Natural killer cell (primary cell): Measurements from ENCODE around the gene FBXW11. TPM values are rescaled to one million over a fixed set of nuclear protein-coding genes. Genes with fewer than 3 reads are reported as not detected.

Source experiments
- ATAC-seq, 3 donors: fragments of 150-1000 bp in 2 of 3; fragments of 200-7000 bp in 1 of 3; cut with Tn5 transposase; 1 replicate in 1 of 3; 2 replicates in 2 of 3; pipeline ENCODE4 v1.10.0; 2021; ENCODE audit warnings: mild to moderate bottlenecking in 2 of 3, moderate library complexity in 2 of 3
- DNase-seq, 2 donors: peaks; one replicate each; pipeline versions ENCODE4 v3.0.0 to v3.0.0-alpha.2; 2013 to 2021; ENCODE audit warnings: mixed read lengths in 1 of 2
- H3K27ac ChIP-seq: one replicate; pipeline ENCODE4 v1.5.1; 2013; ENCODE audit warnings: mild to moderate bottlenecking, low read length
- H3K27me3 ChIP-seq: one replicate; pipeline ENCODE4 v1.6.1; 2013; ENCODE audit warnings: low read length; ENCODE audit not compliant: control insufficient read depth, insufficient read depth
- H3K36me3 ChIP-seq: one replicate; pipeline ENCODE4 v1.6.1; 2013; ENCODE audit warnings: low read length; ENCODE audit not compliant: control insufficient read depth, insufficient read depth
- H3K4me1 ChIP-seq: one replicate; pipeline ENCODE4 v1.6.1; 2013; ENCODE audit warnings: low read length; ENCODE audit not compliant: control insufficient read depth, insufficient read depth
- H3K4me3 ChIP-seq: one replicate; pipeline ENCODE4 v1.5.1; 2013; ENCODE audit warnings: low read length
- H3K9me3 ChIP-seq: one replicate; pipeline ENCODE4 v1.6.1; 2013; ENCODE audit warnings: low read length; ENCODE audit not compliant: control insufficient read depth, insufficient read depth
- H3K27ac Mint-ChIP-seq, 2 donors: one replicate each; pipeline ENCODE4 v1.8.0; 2022; ENCODE audit warnings: mild to moderate bottlenecking in 2 of 2, mixed read lengths in 2 of 2, moderate library complexity in 1 of 2
- H3K27me3 Mint-ChIP-seq, 2 donors: one replicate each; pipeline ENCODE4 v1.8.0; 2022; ENCODE audit warnings: low read depth in 2 of 2, mixed read lengths in 2 of 2
- H3K36me3 Mint-ChIP-seq: one replicate; pipeline ENCODE4 v1.8.0; 2022; ENCODE audit warnings: mixed read lengths
- H3K4me1 Mint-ChIP-seq, 2 donors: one replicate each; pipeline ENCODE4 v1.8.0; 2022; ENCODE audit warnings: mixed read lengths in 2 of 2
- H3K4me3 Mint-ChIP-seq: one replicate; pipeline ENCODE4 v1.8.0; 2022; ENCODE audit warnings: mild to moderate bottlenecking, moderate library complexity, mixed read lengths
- H3K9me3 Mint-ChIP-seq, 2 donors: one replicate each; pipeline ENCODE4 v1.8.0; 2022; ENCODE audit warnings: mixed read lengths in 2 of 2
- CTCF ChIP-seq: fragments of 200-600 bp; IDR thresholded peaks from one replicate; pipeline ENCODE4 v1.8.0; 2022; ENCODE audit warnings: antibody characterized with exemption
- WGBS: methylation state at CpG from one replicate; pipeline ENCODE4 v1.1.7; 2013; ENCODE audit warnings: missing lambda C conversion rate; ENCODE audit not compliant: insufficient coverage; 5-methylcytosine and 5-hydroxymethylcytosine counted together
- intact Hi-C: fragments of 100-400 bp; cut with micrococcal nuclease; formaldehyde crosslinking; loops from one replicate; pipeline ENCODE4 v1.14.2; 2022
- total RNA-seq, 4 donors: library from RNA; stranded (reverse); fragments of 120-200 nt in 1 of 4; gene quantifications; one replicate each; pipeline versions ENCODE4 v1.2.3 to v1.2.4, GENCODE V29; 2013 to 2022

The FBXW11 gene
- total RNA-seq, 3 donors from 2014 or later (not counting 1 experiment from before 2014, with no cell fraction given) = 26.7 to 40.3 (median 39.5) TPM

- H3K4me3 Mint-ChIP-seq = no peak overlapping the region
- TF ChIP-seq CTCF = no peak
- 88% methylated on average over 15 of the region's 15 CpGs for WGBS
- ATAC-seq (no peak), DNase-seq (no peak)
- Histone ChIP-seq H3K36me3 (no peaks in the 10 kb centered on the region), H3K27ac (no peak overlapping the region), H3K9me3 (no peaks in the 10 kb centered on the region), H3K27me3 (no peaks in the 10 kb centered on the region), H3K4me3 (no peak overlapping the region), H3K4me1 (peaks cover 8% of the 10 kb centered on the region)
- no peaks in the 10 kb centered on the region for H3K36me3 Mint-ChIP-seq
- H3K9me3 Mint-ChIP-seq = no peaks in the 10 kb centered on the region
- H3K4me1 Mint-ChIP-seq = no peaks in the 10 kb centered on the region
- H3K27ac Mint-ChIP-seq = no peak overlapping the region
- no peaks in the 10 kb centered on the region for H3K27me3 Mint-ChIP-seq
- intact Hi-C loops = no loop called here
Observed at GRCh38 chr5:171848006-171848405, 158.4 kb downstream of the FBXW11 start.

- Histone ChIP-seq H3K4me3 (no peak overlapping the region), H3K27ac (no peak overlapping the region), H3K27me3 (no peaks in the 10 kb centered on the region), H3K36me3 (no peaks in the 10 kb centered on the region), H3K4me1 (peaks cover 5% of the 10 kb centered on the region), H3K9me3 (no peaks in the 10 kb centered on the region)
- DNase-seq (no peak), ATAC-seq (no peak)
- intact Hi-C loops = no loop called here
- no peaks in the 10 kb centered on the region for H3K9me3 Mint-ChIP-seq
- H3K4me3 Mint-ChIP-seq = no peak overlapping the region
- 97% methylated on average over 3 of the region's 3 CpGs for WGBS
- H3K4me1 Mint-ChIP-seq = peaks cover 1 to 5% of the 10 kb centered on the region in 2 donors
- H3K36me3 Mint-ChIP-seq = no peaks in the 10 kb centered on the region
- H3K27ac Mint-ChIP-seq = no peak overlapping the region
- no peak for TF ChIP-seq CTCF
- H3K27me3 Mint-ChIP-seq = no peaks in the 10 kb centered on the region
Observed at GRCh38 chr5:171847026-171847425, 159.4 kb downstream of the FBXW11 start.

GRCh38 chr5:171846323-171846722 lies 160.1 kb downstream of the FBXW11 start:
- peaks cover 7 to 11% of the 10 kb centered on the region in 2 donors for H3K4me1 Mint-ChIP-seq
- Histone ChIP-seq H3K4me1 (peaks cover 5% of the 10 kb centered on the region), H3K4me3 (no peak overlapping the region), H3K27ac (no peak overlapping the region), H3K27me3 (no peaks in the 10 kb centered on the region), H3K9me3 (no peaks in the 10 kb centered on the region), H3K36me3 (no peaks in the 10 kb centered on the region)
- intact Hi-C loops = no loop called here
- no peak overlapping the region for H3K27ac Mint-ChIP-seq
- H3K36me3 Mint-ChIP-seq = no peaks in the 10 kb centered on the region
- no peaks in the 10 kb centered on the region for H3K9me3 Mint-ChIP-seq
- H3K4me3 Mint-ChIP-seq = no peak overlapping the region
- H3K27me3 Mint-ChIP-seq = no peaks in the 10 kb centered on the region
- DNase-seq (no peak), ATAC-seq (no peak)
- TF ChIP-seq CTCF = no peak
- WGBS = 90% methylated on average over 10 of the region's 10 CpGs

GRCh38 chr5:171845857-171846256 lies 160.6 kb downstream of the FBXW11 start:
- Mint-ChIP-seq H3K36me3 (no peaks in the 10 kb centered on the region), H3K27me3 (no peaks in the 10 kb centered on the region), H3K4me1 (peaks cover 11 to 14% of the 10 kb centered on the region in 2 donors), H3K4me3 (no peak overlapping the region), H3K27ac (no peak overlapping the region), H3K9me3 (no peaks in the 10 kb centered on the region)
- ATAC-seq (no peak), DNase-seq (no peak)
- H3K36me3 ChIP-seq = no peaks in the 10 kb centered on the region
- no peak overlapping the region for H3K27ac ChIP-seq
- H3K4me1 ChIP-seq = peaks cover 6% of the 10 kb centered on the region
- H3K4me3 ChIP-seq = no peak overlapping the region
- WGBS = 87% methylated on average over 3 of the region's 3 CpGs
- no peaks in the 10 kb centered on the region for H3K9me3 ChIP-seq
- no peak for TF ChIP-seq CTCF
- intact Hi-C loops = no loop called here
- H3K27me3 ChIP-seq = no peaks in the 10 kb centered on the region
